HEK293 (cell line): ENCODE data around the gene RIMKLA.

Experiments used
- CTCF ChIA-PET: fragments of 350-600 bp; formaldehyde crosslinking; extraction: SDS; loops from one replicate; lab custom pipeline; 2021; ENCODE audit warnings: antibody characterized with exemption; lab: Yijun Ruan, JAX
- POLR2A ChIA-PET: fragments of 300-600 bp; formaldehyde crosslinking; extraction: SDS; loops from one replicate; lab custom pipeline; 2020; ENCODE audit warnings: antibody characterized with exemption, inconsistent platforms; lab: Yijun Ruan, JAX
- H3K27ac ChIP-seq: fragments of 200-500 bp; sonication (Bioruptor generic); 2 replicates; pipeline ENCODE4 v1.5.1; 2014; ENCODE audit warnings: low read depth, low read length, control low read depth, inconsistent platforms; ENCODE audit errors: extremely low read depth
- H3K36me3 ChIP-seq, 2 experiments: fragments of 200-500 bp in 1 of 2; sonication (Bioruptor generic) in 1 of 2; 1 replicate in 1 of 2; 2 replicates in 1 of 2; pipeline ENCODE4 v1.5.1; 2014 to 2017; ENCODE audit warnings: inconsistent platforms in 2 of 2, low read length in 2 of 2; ENCODE audit not compliant: control insufficient read depth in 2 of 2, insufficient read depth in 1 of 2
- H3K4me1 ChIP-seq: fragments of 200-500 bp; sonication (Bioruptor generic); 2 replicates; pipeline ENCODE4 v1.5.1; 2014; ENCODE audit warnings: mild to moderate bottlenecking, low read length, inconsistent platforms; ENCODE audit not compliant: control insufficient read depth, insufficient read depth
- H3K4me3 ChIP-seq: 2 replicates; pipeline ENCODE4 v1.5.1; 2011; ENCODE audit warnings: low read depth, mild to moderate bottlenecking, control low read depth, low read length, moderate library complexity
- H3K9me3 ChIP-seq: fragments of 200-500 bp; sonication (Bioruptor generic); 2 replicates; pipeline ENCODE4 v1.5.1; 2014; ENCODE audit warnings: low read depth, low read length, inconsistent platforms; ENCODE audit not compliant: control insufficient read depth, insufficient read depth
- BCL11B ChIP-seq: fragments of 450-650 bp; formaldehyde crosslinking; IDR thresholded peaks from 2 replicates; pipeline ENCODE4 v1.5.1; 2016; ENCODE audit warnings: low read depth, missing biosample characterization, missing genetic modification characterization
- OSR2 ChIP-seq: fragments of 450-650 bp; formaldehyde crosslinking; IDR thresholded peaks from 2 replicates; pipeline ENCODE4 v1.5.1; 2016; ENCODE audit warnings: missing biosample characterization, missing genetic modification characterization
- REST ChIP-seq: fragments of 450-650 bp; formaldehyde crosslinking; IDR thresholded peaks from 2 replicates; pipeline ENCODE4 v1.5.1; 2016; ENCODE audit warnings: missing biosample characterization, missing genetic modification characterization
- SCRT2 ChIP-seq: fragments of 450-650 bp; formaldehyde crosslinking; IDR thresholded peaks from 2 replicates; pipeline ENCODE4 v1.5.1; 2016; ENCODE audit warnings: missing biosample characterization, missing genetic modification characterization
- ZBTB11 ChIP-seq: fragments of 450-650 bp; formaldehyde crosslinking; conservative IDR thresholded peaks from 2 replicates; pipeline ENCODE4 v1.5.1; 2016; ENCODE audit warnings: low read depth, missing biosample characterization, missing genetic modification characterization
- ZBTB17 ChIP-seq: fragments of 450-650 bp; formaldehyde crosslinking; IDR thresholded peaks from 2 replicates; pipeline ENCODE4 v1.5.1; 2016; ENCODE audit warnings: missing biosample characterization, missing genetic modification characterization
- ZBTB21 ChIP-seq: fragments of 450-650 bp; formaldehyde crosslinking; IDR thresholded peaks from 2 replicates; pipeline ENCODE4 v1.5.1; 2017; ENCODE audit warnings: missing biosample characterization, missing genetic modification characterization
- ZBTB26 ChIP-seq: fragments of 450-650 bp; formaldehyde crosslinking; optimal IDR thresholded peaks from 2 replicates; pipeline ENCODE3; 2016; ENCODE audit warnings: missing biosample characterization, mild to moderate bottlenecking, missing genetic modification characterization
- ZNF18 ChIP-seq: fragments of 450-650 bp; formaldehyde crosslinking; IDR thresholded peaks from 2 replicates; pipeline ENCODE4 v1.5.1; 2016; ENCODE audit warnings: missing biosample characterization, missing genetic modification characterization
- ZNF202 ChIP-seq: fragments of 450-650 bp; formaldehyde crosslinking; IDR thresholded peaks from 2 replicates; pipeline ENCODE4 v1.5.1; 2016; ENCODE audit warnings: missing biosample characterization, missing genetic modification characterization, borderline replicate concordance
- ZNF311 ChIP-seq: fragments of 450-650 bp; formaldehyde crosslinking; IDR thresholded peaks from 2 replicates; pipeline ENCODE4 v1.5.1; 2017; ENCODE audit warnings: missing biosample characterization, missing genetic modification characterization, borderline replicate concordance
- ZNF398 ChIP-seq: fragments of 450-650 bp; formaldehyde crosslinking; IDR thresholded peaks from 2 replicates; pipeline ENCODE4 v1.5.1; 2017; ENCODE audit warnings: missing biosample characterization, missing genetic modification characterization
- ZNF561 ChIP-seq: fragments of 450-650 bp; IDR thresholded peaks from 2 replicates; pipeline ENCODE4 v1.5.1; 2018; ENCODE audit warnings: missing biosample characterization, missing genetic modification characterization, borderline replicate concordance
- ZSCAN16 ChIP-seq: fragments of 450-650 bp; formaldehyde crosslinking; IDR thresholded peaks from 2 replicates; pipeline ENCODE4 v1.5.1; 2016; ENCODE audit warnings: missing biosample characterization, missing genetic modification characterization

The RIMKLA gene

GRCh38 chr1:42454403-42454802, 73.8 kb downstream of the RIMKLA start:
- no peaks in the 10 kb centered on the region for H3K9me3 ChIP-seq
- POLR2A ChIA-PET: no interaction called here
- peaks cover 11 to 17% of the 10 kb centered on the region in 2 experiments for H3K36me3 ChIP-seq
- TF ChIP-seq ZNF398 (tag by site-specific recombination): no peak
- TF ChIP-seq ZNF202 (tag by site-specific recombination): no peak
- TF ChIP-seq REST: no peak
- no peak for TF ChIP-seq SCRT2 (tag by site-specific recombination)
- TF ChIP-seq ZBTB26 (tag by site-specific recombination): no peak
- TF ChIP-seq ZBTB17 (tag by site-specific recombination): no peak
- TF ChIP-seq ZNF311 (tag by site-specific recombination): no peak
- TF ChIP-seq ZNF18 (tag by site-specific recombination): no peak
- no peak for TF ChIP-seq ZSCAN16 (tag by site-specific recombination)
- TF ChIP-seq ZBTB21 (tag by site-specific recombination): no peak
- TF ChIP-seq ZBTB11 (tag by site-specific recombination): no peak
- TF ChIP-seq BCL11B (tag by site-specific recombination): no peak
- TF ChIP-seq OSR2 (tag by site-specific recombination): no peak
- no peak for TF ChIP-seq ZNF561
- TF ChIP-seq, all 188 proteins: peak for 0
- Histone ChIP-seq H3K27ac (no peak overlapping the region), H3K4me3 (no peak overlapping the region), H3K4me1 (0 out of 2 replicates have a peak, but pooled peaks cover 3% of the 10 kb centered on the region)
- CTCF ChIA-PET: interaction anchor here (0.6 kb wide), 1 partner anchor 122 kb away, joined by 3 read pairs; no protein-coding TSS in a partner anchor
